ENCODE data around the gene PCDH20. TPM values are rescaled to one million over a fixed set of nuclear protein-coding genes. Genes with fewer than 3 reads are reported as not detected.

The PCDH20 gene, protein sequence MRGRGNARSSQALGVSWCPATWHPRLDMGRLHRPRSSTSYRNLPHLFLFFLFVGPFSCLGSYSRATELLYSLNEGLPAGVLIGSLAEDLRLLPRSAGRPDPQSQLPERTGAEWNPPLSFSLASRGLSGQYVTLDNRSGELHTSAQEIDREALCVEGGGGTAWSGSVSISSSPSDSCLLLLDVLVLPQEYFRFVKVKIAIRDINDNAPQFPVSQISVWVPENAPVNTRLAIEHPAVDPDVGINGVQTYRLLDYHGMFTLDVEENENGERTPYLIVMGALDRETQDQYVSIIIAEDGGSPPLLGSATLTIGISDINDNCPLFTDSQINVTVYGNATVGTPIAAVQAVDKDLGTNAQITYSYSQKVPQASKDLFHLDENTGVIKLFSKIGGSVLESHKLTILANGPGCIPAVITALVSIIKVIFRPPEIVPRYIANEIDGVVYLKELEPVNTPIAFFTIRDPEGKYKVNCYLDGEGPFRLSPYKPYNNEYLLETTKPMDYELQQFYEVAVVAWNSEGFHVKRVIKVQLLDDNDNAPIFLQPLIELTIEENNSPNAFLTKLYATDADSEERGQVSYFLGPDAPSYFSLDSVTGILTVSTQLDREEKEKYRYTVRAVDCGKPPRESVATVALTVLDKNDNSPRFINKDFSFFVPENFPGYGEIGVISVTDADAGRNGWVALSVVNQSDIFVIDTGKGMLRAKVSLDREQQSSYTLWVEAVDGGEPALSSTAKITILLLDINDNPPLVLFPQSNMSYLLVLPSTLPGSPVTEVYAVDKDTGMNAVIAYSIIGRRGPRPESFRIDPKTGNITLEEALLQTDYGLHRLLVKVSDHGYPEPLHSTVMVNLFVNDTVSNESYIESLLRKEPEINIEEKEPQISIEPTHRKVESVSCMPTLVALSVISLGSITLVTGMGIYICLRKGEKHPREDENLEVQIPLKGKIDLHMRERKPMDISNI
- total RNA-seq = 5.7 TPM
- long read RNA-seq, full-length matches to known transcripts = 11 of 13 reads
- long read RNA-seq, partial matches to known transcripts = 0 of 13 reads
- long read RNA-seq, other reads (novel, unspliced or antisense) = 2 of 13 reads

DNA sequence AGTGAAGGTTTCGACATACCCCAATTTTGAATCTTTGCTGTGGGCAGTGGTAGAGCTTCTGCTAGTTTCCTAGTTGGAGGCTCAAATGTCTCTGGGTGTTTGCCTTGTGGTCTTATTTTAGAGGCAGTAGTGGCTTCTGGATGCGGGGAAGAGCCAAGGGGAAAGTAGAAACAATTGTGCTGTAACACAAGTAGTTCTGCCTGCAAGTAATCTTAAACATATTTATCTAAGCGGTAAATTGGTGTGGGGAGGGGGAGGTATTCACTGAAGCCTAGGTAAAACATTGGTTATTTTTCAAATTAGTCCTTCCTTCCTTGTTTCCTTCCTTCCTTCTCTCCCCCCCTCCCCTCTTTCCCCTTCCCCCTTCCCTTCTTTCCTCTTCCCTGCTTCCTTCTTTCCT is at the start of gene PCDH20:
PCDH20 (minus strand) TSS at position 101 of the 400 bp plus-strand sequence. CDS start 691 bp downstream, outside the sequence.
- no peaks in the 10 kb centered on the region for H3K4me1 ChIP-seq
- peaks cover 25% of the 10 kb centered on the region for H3K27me3 ChIP-seq (ENCODE audit: low read depth)
- TF ChIP-seq, protein P1, sequence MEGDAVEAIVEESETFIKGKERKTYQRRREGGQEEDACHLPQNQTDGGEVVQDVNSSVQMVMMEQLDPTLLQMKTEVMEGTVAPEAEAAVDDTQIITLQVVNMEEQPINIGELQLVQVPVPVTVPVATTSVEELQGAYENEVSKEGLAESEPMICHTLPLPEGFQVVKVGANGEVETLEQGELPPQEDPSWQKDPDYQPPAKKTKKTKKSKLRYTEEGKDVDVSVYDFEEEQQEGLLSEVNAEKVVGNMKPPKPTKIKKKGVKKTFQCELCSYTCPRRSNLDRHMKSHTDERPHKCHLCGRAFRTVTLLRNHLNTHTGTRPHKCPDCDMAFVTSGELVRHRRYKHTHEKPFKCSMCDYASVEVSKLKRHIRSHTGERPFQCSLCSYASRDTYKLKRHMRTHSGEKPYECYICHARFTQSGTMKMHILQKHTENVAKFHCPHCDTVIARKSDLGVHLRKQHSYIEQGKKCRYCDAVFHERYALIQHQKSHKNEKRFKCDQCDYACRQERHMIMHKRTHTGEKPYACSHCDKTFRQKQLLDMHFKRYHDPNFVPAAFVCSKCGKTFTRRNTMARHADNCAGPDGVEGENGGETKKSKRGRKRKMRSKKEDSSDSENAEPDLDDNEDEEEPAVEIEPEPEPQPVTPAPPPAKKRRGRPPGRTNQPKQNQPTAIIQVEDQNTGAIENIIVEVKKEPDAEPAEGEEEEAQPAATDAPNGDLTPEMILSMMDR (IDR thresholded peaks at IDR 0.05) = no peak
- ATAC-seq (no peak), DNase-seq (no peak)
- no peaks in the 10 kb centered on the region for H3K9me3 ChIP-seq
- H3K4me3 ChIP-seq = peak within 1 kb of the TSS; percentile 51
- H3K27ac ChIP-seq = peak within 1 kb of the TSS; percentile 67
- no peaks in the 10 kb centered on the region for H3K36me3 ChIP-seq
- intact Hi-C loops (cut with DNase I) = no loop called here

DNA sequence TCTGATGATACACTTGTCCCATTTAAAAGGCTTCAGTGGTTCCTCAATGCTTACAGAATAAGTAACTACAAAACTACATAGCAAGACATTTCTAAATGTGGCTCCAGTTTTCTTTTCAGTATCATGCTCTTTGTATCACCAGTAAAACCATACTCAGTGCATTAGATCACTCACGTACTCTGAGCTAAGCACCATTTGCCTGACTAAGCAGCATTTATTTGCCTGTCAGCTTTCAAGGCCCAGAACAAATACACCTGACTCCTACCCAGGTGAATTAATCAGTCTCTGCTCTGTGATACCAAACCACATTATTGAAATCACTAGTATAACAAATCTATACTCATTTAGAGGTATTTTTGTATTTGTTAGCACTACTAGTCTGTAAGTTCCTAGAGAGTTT is 47.4 kb upstream of the PCDH20 start:
- H3K27ac ChIP-seq = no peak overlapping the region
- TF ChIP-seq, protein P1 (IDR thresholded peaks at IDR 0.05) = no peak
- intact Hi-C loops (cut with DNase I) = no loop called here
- no peaks in the 10 kb centered on the region for H3K36me3 ChIP-seq
- no peak overlapping the region for H3K4me3 ChIP-seq
- H3K9me3 ChIP-seq = no peaks in the 10 kb centered on the region
- H3K27me3 ChIP-seq (ENCODE audit: low read depth) = no peaks in the 10 kb centered on the region
- peak in 1 of 2 donors; percentile 76 for ATAC-seq
- H3K4me1 ChIP-seq = no peaks in the 10 kb centered on the region
- DNase-seq = no peak

DNA sequence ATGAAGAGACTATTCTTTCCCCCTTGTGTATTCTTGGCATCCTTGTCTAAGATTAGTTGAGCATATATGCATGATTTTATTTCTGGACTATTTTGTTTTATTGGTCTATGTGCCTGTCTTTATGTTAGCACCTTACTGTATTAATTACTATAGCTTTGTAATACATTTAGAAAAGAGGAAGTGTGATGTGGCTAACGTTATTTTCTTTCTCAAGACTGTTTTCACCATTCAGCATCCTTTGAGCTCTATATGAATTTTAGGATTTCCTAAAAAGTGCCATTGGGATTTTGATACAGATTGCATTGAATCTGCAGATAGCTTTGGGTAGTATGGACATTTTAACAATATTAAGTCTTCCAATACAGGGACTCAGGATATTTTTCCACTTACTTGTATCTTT is 37.5 kb upstream of the PCDH20 start:
- H3K4me1 ChIP-seq = no peaks in the 10 kb centered on the region
- H3K27ac ChIP-seq = no peak overlapping the region
- no peak overlapping the region for H3K4me3 ChIP-seq
- H3K9me3 ChIP-seq = no peaks in the 10 kb centered on the region
- DNase-seq = no peak
- H3K36me3 ChIP-seq = no peaks in the 10 kb centered on the region
- TF ChIP-seq, protein P1 (IDR thresholded peaks at IDR 0.05) = no peak
- intact Hi-C loops (cut with DNase I) = no loop called here
- no peak for ATAC-seq
- no peaks in the 10 kb centered on the region for H3K27me3 ChIP-seq (ENCODE audit: low read depth)

DNA sequence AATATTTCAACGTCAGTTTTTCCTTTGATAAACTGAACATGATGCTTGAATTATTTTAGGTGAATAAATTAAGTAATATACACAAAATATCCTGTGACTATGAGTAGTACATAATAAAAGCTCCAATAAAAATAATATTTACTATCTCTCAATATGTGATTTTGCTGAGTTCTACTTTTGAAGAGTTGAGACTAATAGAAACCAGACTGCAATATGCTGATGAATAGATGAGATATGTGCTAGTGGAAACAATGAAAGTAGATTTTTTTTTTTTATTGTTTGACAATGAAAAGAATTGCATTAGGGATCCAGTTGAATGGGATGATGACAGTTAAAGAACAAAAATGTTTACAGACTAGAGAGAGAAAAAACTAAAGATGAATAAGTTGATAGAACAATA is 16.4 kb upstream of the PCDH20 start:
- H3K9me3 ChIP-seq = no peaks in the 10 kb centered on the region
- no peak overlapping the region for H3K27ac ChIP-seq
- ATAC-seq (no peak), DNase-seq (no peak)
- H3K27me3 ChIP-seq (ENCODE audit: low read depth) = no peaks in the 10 kb centered on the region
- no peaks in the 10 kb centered on the region for H3K4me1 ChIP-seq
- H3K4me3 ChIP-seq = no peak overlapping the region
- intact Hi-C loops (cut with DNase I) = no loop called here
- H3K36me3 ChIP-seq = no peaks in the 10 kb centered on the region
- TF ChIP-seq, protein P1 (IDR thresholded peaks at IDR 0.05) = no peak

DNA sequence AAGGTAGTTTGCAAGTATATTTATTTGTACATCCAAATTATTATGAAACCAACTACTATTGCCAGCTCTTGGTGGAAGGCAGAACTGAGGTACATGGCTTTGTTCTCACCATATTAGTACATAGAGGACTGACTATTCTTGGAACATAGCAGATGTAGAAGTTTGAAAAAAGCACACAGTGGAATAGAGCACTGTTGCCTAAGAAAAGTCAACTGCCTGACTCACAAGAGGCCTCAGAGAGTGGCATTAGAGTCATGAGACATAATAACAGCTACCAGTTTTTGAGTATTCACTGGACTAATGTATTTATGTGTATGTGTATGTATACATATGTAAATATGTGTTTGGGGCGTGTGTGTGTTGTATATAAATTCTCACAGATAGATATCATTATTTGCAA is 8.3 kb upstream of the PCDH20 start:
- Histone ChIP-seq H3K4me3 (no peak overlapping the region), H3K4me1 (no peaks in the 10 kb centered on the region), H3K27me3 (ENCODE audit: low read depth) (no peaks in the 10 kb centered on the region), H3K27ac (no peak overlapping the region), H3K9me3 (no peaks in the 10 kb centered on the region), H3K36me3 (no peaks in the 10 kb centered on the region)
- ATAC-seq = no peak
- intact Hi-C loops (cut with DNase I) = no loop called here
- DNase-seq = no peak
- TF ChIP-seq, protein P1 (IDR thresholded peaks at IDR 0.05) = no peak
